Measurements from ENCODE around the gene TSPAN14. TPM values are rescaled to one million over a fixed set of nuclear protein-coding genes. Genes with fewer than 3 reads are reported as not detected.

TSPAN14 gene
- total and polyA plus RNA-seq, 2 of the 13 experiments (the other 11 are each of a cell fraction or from before 2014, with no cell fraction given), result 24.1 to 80.6 TPM

GRCh38 chr10:80408242-80409101, 45.6 kb upstream of the TSPAN14 start, which contains the start of gene PRXL2A (continued):
- TF ChIP-seq BATF2 (CRISPR knock-in tag; IDR thresholded peaks at IDR 0.05) (peak; percentile 88), NR2C2 (CRISPR knock-in tag; IDR thresholded peaks at IDR 0.05; ENCODE audit: borderline replicate concordance) (0 out of 2 replicates have a peak, but pooled peaks have one; percentile 50), ZNF788 (CRISPR knock-in tag; IDR thresholded peaks at IDR 0.05; ENCODE audit: borderline replicate concordance) (peak; percentile 10), NKX3-1 (CRISPR knock-in tag; IDR thresholded peaks at IDR 0.05) (no peak; the same call in 1 of the 2 replicates), ZNF574 (CRISPR knock-in tag; IDR thresholded peaks at IDR 0.05) (peak; percentile 53), TCF7L2 (IDR thresholded peaks at IDR 0.05; ENCODE audit: low read depth, low read length) (no peak), ZIK1 (CRISPR knock-in tag; IDR thresholded peaks at IDR 0.05; ENCODE audit: borderline replicate concordance, low read depth) (no peak; the same call in 1 of the 2 replicates), MAX (IDR thresholded peaks at IDR 0.05) (peak; percentile 77), MED13 (CRISPR knock-in tag; IDR thresholded peaks at IDR 0.05) (peak; percentile 48; the same call in 1 of the 2 replicates), ZNF639 (CRISPR knock-in tag; conservative IDR thresholded peaks at IDR 0.05) (peak; percentile 86), ZKSCAN1 (IDR thresholded peaks at IDR 0.05; ENCODE audit: low read length) (no peak), ZNF691 (CRISPR knock-in tag; IDR thresholded peaks at IDR 0.05; ENCODE audit: borderline replicate concordance, low read depth) (0 out of 2 replicates have a peak, but pooled peaks have one; percentile 24), ZNF674 (CRISPR knock-in tag; IDR thresholded peaks at IDR 0.05; ENCODE audit: low read depth) (peak; percentile 18; the same call in 1 of the 2 replicates), KDM5A (IDR thresholded peaks at IDR 0.05; ENCODE audit: borderline replicate concordance, low read length) (no peak), ZNF557 (CRISPR knock-in tag; IDR thresholded peaks at IDR 0.05) (peak; percentile 77; the same call in 1 of the 2 replicates), ZBTB14 (CRISPR knock-in tag; IDR thresholded peaks at IDR 0.05) (peak; percentile 70), CENPT (CRISPR knock-in tag; IDR thresholded peaks at IDR 0.05; ENCODE audit: low read depth) (0 out of 2 replicates have a peak, but pooled peaks have one; percentile 29), GATAD1 (CRISPR knock-in tag; IDR thresholded peaks at IDR 0.05) (peak; percentile 28; the same call in 1 of the 2 replicates), YEATS4 (CRISPR knock-in tag; IDR thresholded peaks at IDR 0.05; ENCODE audit: borderline replicate concordance) (peak; percentile 73), SETDB1 (CRISPR knock-in tag; IDR thresholded peaks at IDR 0.05; ENCODE audit: borderline replicate concordance) (no peak)
